Activated naive CD4-positive, alpha-beta T cell treated with anti-CD3 and anti-CD28 coated beads, Interleukin-2, amount 10 ng/mL, durations not matched to agents 7 days and 5 days (primary cell): ENCODE data around the gene LSAMP.

Experiments used
- CTCF ChIA-PET: fragments of 350-600 bp; sonication (Branson Sonifier 250); formaldehyde crosslinking; loops from one replicate; lab custom pipeline; 2021; ENCODE audit warnings: antibody characterized with exemption; lab: Charles Lee
- DNase-seq: peaks from one replicate; pipeline ENCODE4 v3.0.0-alpha.2; 2020
- H3K27ac Mint-ChIP-seq: one replicate; pipeline ENCODE4 v1.8.0; 2021; ENCODE audit warnings: mild to moderate bottlenecking, moderate library complexity, mixed read lengths
- H3K27me3 Mint-ChIP-seq: one replicate; pipeline ENCODE4 v1.8.0; 2021; ENCODE audit warnings: mild to moderate bottlenecking, mixed read lengths
- H3K36me3 Mint-ChIP-seq: one replicate; pipeline ENCODE4 v1.8.0; 2021; ENCODE audit warnings: mixed read lengths
- H3K4me1 Mint-ChIP-seq: one replicate; pipeline ENCODE4 v1.8.0; 2021; ENCODE audit warnings: mixed read lengths
- H3K4me3 Mint-ChIP-seq: one replicate; pipeline ENCODE4 v1.8.0; 2021; ENCODE audit warnings: mild to moderate bottlenecking, moderate library complexity, mixed read lengths
- H3K9me3 Mint-ChIP-seq: one replicate; pipeline ENCODE4 v1.8.0; 2021; ENCODE audit warnings: mixed read lengths

LSAMP gene

GRCh38 chr3:115930922-115931321 is 514.4 kb downstream of the LSAMP start:
- CTCF ChIA-PET, result no interaction called here
- no peaks in the 10 kb centered on the region for H3K4me1 Mint-ChIP-seq
- H3K4me3 Mint-ChIP-seq, result no peak overlapping the region
- H3K27ac Mint-ChIP-seq, result no peak overlapping the region
- no peaks in the 10 kb centered on the region for H3K9me3 Mint-ChIP-seq
- peaks cover 4% of the 10 kb centered on the region for H3K27me3 Mint-ChIP-seq
- DNase-seq, result no peak
- H3K36me3 Mint-ChIP-seq, result no peaks in the 10 kb centered on the region

DNA sequence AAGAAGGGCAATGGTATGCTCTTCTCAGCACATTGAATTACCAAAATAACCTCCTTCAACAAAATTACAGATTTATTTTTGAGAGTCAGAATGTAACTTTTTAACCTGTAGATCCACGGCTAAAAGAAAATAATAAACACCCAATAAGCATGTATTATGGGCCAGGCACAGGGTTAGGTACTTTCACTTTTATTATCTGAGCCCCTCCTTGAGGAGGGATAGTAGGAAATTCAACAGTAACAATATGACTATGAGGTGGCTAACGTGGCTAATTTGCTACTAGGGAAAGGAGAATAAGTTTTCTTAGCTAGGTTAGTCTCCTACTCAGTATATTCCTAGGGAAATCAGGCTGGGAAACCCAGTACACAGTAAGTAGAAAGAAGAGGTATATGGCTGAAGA is 515.1 kb downstream of the LSAMP start:
- Mint-ChIP-seq H3K27me3 (peaks cover 4% of the 10 kb centered on the region), H3K36me3 (no peaks in the 10 kb centered on the region), H3K4me3 (no peak overlapping the region), H3K4me1 (no peaks in the 10 kb centered on the region), H3K9me3 (no peaks in the 10 kb centered on the region), H3K27ac (no peak overlapping the region)
- no peak for DNase-seq
- CTCF ChIA-PET, result no interaction called here

DNA sequence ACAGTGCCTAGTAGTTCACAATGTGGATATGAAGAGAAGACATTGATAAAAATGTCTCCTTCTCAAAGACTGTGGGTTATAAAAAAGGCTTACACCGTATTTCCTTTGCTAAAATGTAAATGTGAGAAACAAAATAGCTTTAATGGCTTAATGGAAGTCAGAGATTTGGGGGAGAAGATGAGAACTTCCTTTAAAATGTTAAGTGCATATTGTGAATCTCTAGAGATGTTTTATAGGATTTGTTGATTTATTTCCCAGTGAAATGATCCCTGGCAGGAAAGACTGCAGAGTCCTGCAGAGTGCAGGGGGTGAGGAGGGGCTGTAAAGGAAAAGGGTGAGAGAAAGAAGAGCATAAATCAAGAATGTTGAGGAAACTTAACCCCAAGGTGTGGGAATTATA is 516.9 kb downstream of the LSAMP start:
- Mint-ChIP-seq H3K4me1 (no peaks in the 10 kb centered on the region), H3K27ac (no peak overlapping the region), H3K27me3 (peaks cover 4% of the 10 kb centered on the region), H3K4me3 (no peak overlapping the region), H3K36me3 (no peaks in the 10 kb centered on the region), H3K9me3 (no peaks in the 10 kb centered on the region)
- CTCF ChIA-PET, result no interaction called here
- no peak for DNase-seq

- Mint-ChIP-seq H3K36me3 (no peaks in the 10 kb centered on the region), H3K4me3 (no peak overlapping the region), H3K9me3 (no peaks in the 10 kb centered on the region), H3K27me3 (peaks cover 4% of the 10 kb centered on the region), H3K4me1 (no peaks in the 10 kb centered on the region), H3K27ac (no peak overlapping the region)
- DNase-seq, result no peak
- CTCF ChIA-PET, result no interaction called here
These were observed 518.1 kb downstream of the LSAMP start for GRCh38 chr3:115927197-115927596.

DNA sequence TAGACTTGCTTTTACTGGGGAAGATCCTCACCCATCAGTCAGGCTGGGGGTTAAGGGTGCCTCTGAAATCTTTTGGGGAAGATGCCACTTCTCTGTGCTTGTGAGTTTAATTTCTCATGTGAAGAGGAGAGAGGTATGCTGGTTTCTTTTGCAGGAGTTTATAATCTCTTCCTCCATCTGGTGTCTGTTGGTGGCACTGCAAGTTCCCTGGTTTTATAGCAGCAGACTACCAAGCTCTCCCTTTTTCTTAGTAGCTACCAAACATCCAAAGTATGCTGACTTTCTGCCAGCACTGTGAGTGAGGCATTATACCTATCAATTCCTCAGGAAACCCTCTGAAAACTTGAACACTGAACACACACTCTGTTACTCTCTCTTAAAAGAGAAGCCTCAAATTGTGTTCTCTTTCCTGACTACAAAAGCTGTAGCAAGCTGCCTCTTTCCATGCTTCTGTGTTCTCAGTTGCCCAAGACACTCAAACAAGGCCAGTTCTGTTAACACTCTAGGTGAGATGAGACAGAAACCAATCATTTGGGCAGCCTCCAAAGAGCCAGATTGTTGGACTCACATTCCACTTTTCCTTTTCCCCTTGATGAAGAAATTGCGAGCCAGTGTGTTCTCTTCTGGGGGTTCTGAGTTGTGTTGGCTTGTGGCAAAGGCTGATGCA is 522.5 kb downstream of the LSAMP start:
- Mint-ChIP-seq H3K4me1 (no peaks in the 10 kb centered on the region), H3K9me3 (no peaks in the 10 kb centered on the region), H3K27ac (no peak overlapping the region), H3K36me3 (no peaks in the 10 kb centered on the region), H3K27me3 (peaks cover 4% of the 10 kb centered on the region), H3K4me3 (no peak overlapping the region)
- CTCF ChIA-PET, result no interaction called here
- no peak for DNase-seq

GRCh38 chr3:115921711-115922110 is 523.6 kb downstream of the LSAMP start:
- CTCF ChIA-PET, result no interaction called here
- no peaks in the 10 kb centered on the region for H3K36me3 Mint-ChIP-seq
- DNase-seq, result no peak
- no peak overlapping the region for H3K27ac Mint-ChIP-seq
- H3K27me3 Mint-ChIP-seq, result no peaks in the 10 kb centered on the region
- H3K4me3 Mint-ChIP-seq, result no peak overlapping the region
- no peaks in the 10 kb centered on the region for H3K4me1 Mint-ChIP-seq
- no peaks in the 10 kb centered on the region for H3K9me3 Mint-ChIP-seq

GRCh38 chr3:115918900-115919299 is 526.4 kb downstream of the LSAMP start:
- Mint-ChIP-seq H3K27me3 (no peaks in the 10 kb centered on the region), H3K4me3 (no peak overlapping the region), H3K4me1 (no peaks in the 10 kb centered on the region), H3K36me3 (no peaks in the 10 kb centered on the region), H3K27ac (no peak overlapping the region), H3K9me3 (no peaks in the 10 kb centered on the region)
- no peak for DNase-seq
- CTCF ChIA-PET, result no interaction called here

GRCh38 chr3:115916866-115917265 is 528.4 kb downstream of the LSAMP start:
- Mint-ChIP-seq H3K9me3 (no peaks in the 10 kb centered on the region), H3K36me3 (no peaks in the 10 kb centered on the region), H3K4me3 (no peak overlapping the region), H3K4me1 (no peaks in the 10 kb centered on the region), H3K27ac (no peak overlapping the region), H3K27me3 (no peaks in the 10 kb centered on the region)
- DNase-seq, result no peak
- CTCF ChIA-PET, result no interaction called here

DNA sequence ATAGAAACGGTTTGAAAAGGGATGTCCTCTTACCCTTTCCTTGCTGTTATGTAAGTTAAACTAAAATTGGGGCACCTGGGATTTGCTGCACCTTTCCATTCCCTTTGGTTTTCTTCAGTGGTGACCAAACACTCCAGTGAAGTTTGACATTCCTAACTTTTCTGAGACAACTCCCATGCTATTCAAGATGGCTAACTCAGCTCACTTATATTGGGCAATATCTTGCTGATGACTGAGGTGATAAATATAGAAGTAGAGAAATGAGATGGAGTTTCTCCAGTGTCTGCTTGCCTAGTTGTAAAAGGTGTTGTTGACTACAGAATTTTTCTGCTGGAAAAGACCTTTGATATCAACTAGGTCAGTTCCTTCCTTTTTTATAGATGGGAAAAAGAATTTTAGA is 530.2 kb downstream of the LSAMP start:
- Mint-ChIP-seq H3K27me3 (no peaks in the 10 kb centered on the region), H3K4me3 (no peak overlapping the region), H3K4me1 (no peaks in the 10 kb centered on the region), H3K9me3 (no peaks in the 10 kb centered on the region), H3K36me3 (no peaks in the 10 kb centered on the region), H3K27ac (no peak overlapping the region)
- no peak for DNase-seq
- CTCF ChIA-PET, result no interaction called here

GRCh38 chr3:115913069-115913686 is 532.1 kb downstream of the LSAMP start:
- no peaks in the 10 kb centered on the region for H3K36me3 Mint-ChIP-seq
- CTCF ChIA-PET, result no interaction called here
- H3K9me3 Mint-ChIP-seq, result no peaks in the 10 kb centered on the region
- DNase-seq, result no peak
- H3K4me1 Mint-ChIP-seq, result no peaks in the 10 kb centered on the region
- no peaks in the 10 kb centered on the region for H3K27me3 Mint-ChIP-seq
- H3K4me3 Mint-ChIP-seq, result no peak overlapping the region
- H3K27ac Mint-ChIP-seq, result no peak overlapping the region

GRCh38 chr3:115912372-115912771 is 532.9 kb downstream of the LSAMP start:
- CTCF ChIA-PET, result no interaction called here
- H3K4me3 Mint-ChIP-seq, result no peak overlapping the region
- no peaks in the 10 kb centered on the region for H3K36me3 Mint-ChIP-seq
- no peaks in the 10 kb centered on the region for H3K9me3 Mint-ChIP-seq
- no peaks in the 10 kb centered on the region for H3K4me1 Mint-ChIP-seq
- DNase-seq, result no peak
- H3K27me3 Mint-ChIP-seq, result no peaks in the 10 kb centered on the region
- no peak overlapping the region for H3K27ac Mint-ChIP-seq

DNA sequence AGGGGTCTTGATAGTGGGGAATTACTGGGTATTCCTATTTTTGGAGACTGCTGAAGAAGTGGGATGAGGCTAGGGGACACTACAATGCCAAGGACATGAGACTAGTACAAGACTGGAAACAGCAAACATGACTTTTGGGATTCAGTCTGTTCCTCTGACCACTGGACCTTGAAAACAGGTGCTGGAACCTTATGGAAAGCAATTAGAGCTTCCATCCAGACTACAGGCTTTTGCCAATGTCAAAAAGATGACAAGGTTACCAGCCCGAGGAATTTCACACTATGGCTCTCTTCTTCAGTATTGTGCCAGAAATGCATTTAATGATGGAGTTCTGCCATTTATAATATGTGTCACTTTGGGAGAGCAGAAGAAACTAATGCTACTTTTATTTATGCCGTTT is 539.4 kb downstream of the LSAMP start:
- H3K27me3 Mint-ChIP-seq, result no peaks in the 10 kb centered on the region
- no peaks in the 10 kb centered on the region for H3K4me1 Mint-ChIP-seq
- H3K4me3 Mint-ChIP-seq, result no peak overlapping the region
- CTCF ChIA-PET, result no interaction called here
- no peaks in the 10 kb centered on the region for H3K9me3 Mint-ChIP-seq
- DNase-seq, result no peak
- H3K36me3 Mint-ChIP-seq, result no peaks in the 10 kb centered on the region
- no peak overlapping the region for H3K27ac Mint-ChIP-seq

- DNase-seq, result no peak
- Mint-ChIP-seq H3K27me3 (no peaks in the 10 kb centered on the region), H3K9me3 (no peaks in the 10 kb centered on the region), H3K4me1 (no peaks in the 10 kb centered on the region), H3K36me3 (no peaks in the 10 kb centered on the region), H3K27ac (no peak overlapping the region), H3K4me3 (no peak overlapping the region)
- CTCF ChIA-PET, result no interaction called here
These were observed 541.4 kb downstream of the LSAMP start for GRCh38 chr3:115903843-115904242.

- no peak overlapping the region for H3K27ac Mint-ChIP-seq
- no peak for DNase-seq
- CTCF ChIA-PET, result no interaction called here
- H3K4me1 Mint-ChIP-seq, result no peaks in the 10 kb centered on the region
- no peaks in the 10 kb centered on the region for H3K27me3 Mint-ChIP-seq
- H3K36me3 Mint-ChIP-seq, result no peaks in the 10 kb centered on the region
- H3K9me3 Mint-ChIP-seq, result no peaks in the 10 kb centered on the region
- no peak overlapping the region for H3K4me3 Mint-ChIP-seq
These were observed 544.3 kb downstream of the LSAMP start for GRCh38 chr3:115901008-115901407.

GRCh38 chr3:115899535-115899934 is 545.8 kb downstream of the LSAMP start:
- no peaks in the 10 kb centered on the region for H3K9me3 Mint-ChIP-seq
- H3K27me3 Mint-ChIP-seq, result no peaks in the 10 kb centered on the region
- no peaks in the 10 kb centered on the region for H3K4me1 Mint-ChIP-seq
- CTCF ChIA-PET, result no interaction called here
- no peak for DNase-seq
- H3K36me3 Mint-ChIP-seq, result no peaks in the 10 kb centered on the region
- H3K27ac Mint-ChIP-seq, result no peak overlapping the region
- H3K4me3 Mint-ChIP-seq, result no peak overlapping the region
